GM21576 (cell line): ENCODE data around the gene TRIM14.
A peak's percentile ranks its signal among the peaks of the same experiment; 100 is the strongest.
"Not testable (repeated sequence)": the region's sequence is repeated elsewhere in the genome, so short reads cannot be mapped to it uniquely, and the experiment has no call there.

Experiments used
- ATAC-seq: cut with Tn5 transposase; IDR thresholded peaks from one replicate; pipeline ENCODE4 v1.9.1; 2021; ENCODE audit warnings: mild to moderate bottlenecking, moderate library complexity; ENCODE audit not compliant: unreplicated experiment

The TRIM14 gene

DNA sequence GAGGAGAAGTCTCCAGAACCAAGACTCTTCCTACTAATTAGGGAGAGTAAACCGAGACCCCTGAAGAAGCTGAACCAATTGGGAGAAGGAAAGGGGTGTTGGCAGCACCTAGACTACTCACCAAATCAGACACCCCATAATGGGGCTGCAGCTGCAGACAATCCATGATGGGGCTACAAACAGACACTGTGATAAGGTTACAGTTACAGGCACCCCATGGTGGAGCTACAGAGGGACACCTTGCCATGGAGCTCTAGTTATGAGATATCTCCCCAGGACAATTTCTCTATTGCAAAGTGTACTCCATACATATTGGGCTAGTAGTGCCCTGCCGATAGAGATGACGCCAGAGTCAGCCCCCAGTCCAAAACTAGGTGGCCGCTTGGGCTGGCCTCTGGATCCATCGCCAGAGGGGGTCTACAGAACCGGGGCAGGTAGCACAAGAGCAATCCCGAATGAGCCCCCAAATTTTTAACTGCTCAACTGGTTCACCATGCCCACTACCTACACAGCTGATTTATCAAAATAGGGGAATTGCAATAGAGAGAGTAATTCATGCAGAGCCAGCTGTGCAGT lies 64.6 kb downstream of the TRIM14 start:
- no peak for ATAC-seq

DNA sequence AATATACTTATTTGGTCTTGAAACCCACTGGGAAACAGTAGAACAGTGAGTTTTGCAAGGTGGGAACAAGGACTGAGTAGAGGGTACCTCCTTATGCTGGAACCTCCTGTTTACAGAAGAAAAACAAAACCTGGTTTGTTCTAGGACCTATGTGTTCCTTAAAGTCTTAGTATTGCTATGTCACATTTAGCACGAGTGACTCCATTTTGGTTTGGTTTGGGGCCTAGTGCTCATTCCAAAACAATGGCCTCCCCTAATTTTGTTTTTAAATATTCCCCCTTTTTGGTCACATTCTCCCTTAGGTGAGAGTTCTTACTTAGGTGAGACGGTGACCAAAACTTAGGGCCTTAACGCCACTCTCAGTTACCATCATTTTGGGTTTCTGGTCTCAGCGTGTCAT lies 68.7 kb downstream of the TRIM14 start:
- no peak for ATAC-seq

DNA sequence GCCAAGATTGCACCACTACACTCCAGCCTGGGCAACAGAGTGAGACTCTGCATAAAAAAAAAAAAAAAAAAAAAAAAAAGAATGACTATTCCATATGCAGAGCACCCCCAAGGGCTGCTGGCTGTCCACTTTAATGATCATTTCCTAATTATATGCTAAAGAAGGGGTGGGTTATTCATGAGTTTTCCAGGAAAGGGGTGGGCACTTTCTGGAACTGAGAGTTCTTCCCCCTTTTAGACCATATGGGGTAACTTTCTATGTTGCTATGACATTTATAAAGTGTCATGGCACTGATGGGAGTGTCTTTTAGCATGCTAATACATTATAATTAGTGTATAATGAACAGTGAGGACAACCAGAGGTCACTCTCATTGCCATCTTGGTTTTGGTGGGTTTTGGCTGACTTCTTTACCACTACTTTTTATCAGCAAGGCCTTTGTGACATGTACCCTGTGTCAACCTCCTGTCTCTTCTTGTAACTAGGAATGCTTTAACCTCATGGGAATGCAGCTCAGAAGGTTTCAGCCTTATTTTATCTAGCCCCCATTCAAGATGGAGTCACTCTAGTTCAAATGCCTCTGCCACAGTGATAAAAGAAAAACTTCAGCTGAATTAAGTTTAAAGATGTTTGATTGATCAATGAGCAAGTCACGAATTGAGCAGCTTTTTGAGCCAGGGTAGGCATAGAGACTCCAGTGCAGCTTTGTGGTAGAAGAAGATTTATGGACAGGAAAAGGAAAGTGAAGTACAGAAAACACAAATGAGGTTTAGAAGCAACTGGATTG lies 69.5 kb downstream of the TRIM14 start:
- no peak for ATAC-seq

DNA sequence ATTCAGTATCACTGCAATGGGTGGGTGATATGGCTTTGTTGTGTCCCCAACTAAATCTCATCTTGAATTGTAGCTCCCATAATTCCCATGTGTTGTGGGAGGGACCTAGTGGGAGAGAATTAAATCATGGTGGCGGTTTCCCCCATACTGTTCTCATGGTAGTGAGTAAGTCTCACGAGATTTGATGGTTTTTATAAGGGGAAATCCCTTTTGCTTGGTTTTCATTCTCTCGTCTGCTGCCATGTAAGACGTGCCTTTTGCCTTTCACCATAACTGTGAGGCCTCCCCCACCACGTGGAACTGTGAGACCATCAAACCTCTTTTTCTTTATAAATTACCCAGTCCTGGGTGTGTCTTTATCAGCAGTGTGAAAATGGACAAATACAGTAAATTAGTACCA lies 72.0 kb downstream of the TRIM14 start:
- ATAC-seq, result no peak

DNA sequence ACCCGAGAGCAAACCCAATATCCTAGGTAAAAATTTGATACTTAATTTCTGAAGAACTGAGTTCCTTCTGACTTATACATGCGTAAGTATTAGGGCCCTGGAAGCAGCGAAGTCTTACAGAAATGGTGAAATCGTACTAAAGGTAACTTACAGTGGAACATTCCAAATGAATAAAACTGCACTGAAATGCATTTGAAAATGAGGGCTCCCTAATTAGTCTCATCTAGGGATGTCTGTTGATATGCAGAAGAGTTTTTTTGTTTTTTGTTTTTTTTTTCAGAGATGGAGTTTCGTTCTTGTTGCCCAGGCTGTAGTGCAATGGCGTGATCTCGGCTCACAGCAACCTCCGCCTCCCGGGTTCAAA lies 72.9 kb downstream of the TRIM14 start:
- no peak for ATAC-seq

DNA sequence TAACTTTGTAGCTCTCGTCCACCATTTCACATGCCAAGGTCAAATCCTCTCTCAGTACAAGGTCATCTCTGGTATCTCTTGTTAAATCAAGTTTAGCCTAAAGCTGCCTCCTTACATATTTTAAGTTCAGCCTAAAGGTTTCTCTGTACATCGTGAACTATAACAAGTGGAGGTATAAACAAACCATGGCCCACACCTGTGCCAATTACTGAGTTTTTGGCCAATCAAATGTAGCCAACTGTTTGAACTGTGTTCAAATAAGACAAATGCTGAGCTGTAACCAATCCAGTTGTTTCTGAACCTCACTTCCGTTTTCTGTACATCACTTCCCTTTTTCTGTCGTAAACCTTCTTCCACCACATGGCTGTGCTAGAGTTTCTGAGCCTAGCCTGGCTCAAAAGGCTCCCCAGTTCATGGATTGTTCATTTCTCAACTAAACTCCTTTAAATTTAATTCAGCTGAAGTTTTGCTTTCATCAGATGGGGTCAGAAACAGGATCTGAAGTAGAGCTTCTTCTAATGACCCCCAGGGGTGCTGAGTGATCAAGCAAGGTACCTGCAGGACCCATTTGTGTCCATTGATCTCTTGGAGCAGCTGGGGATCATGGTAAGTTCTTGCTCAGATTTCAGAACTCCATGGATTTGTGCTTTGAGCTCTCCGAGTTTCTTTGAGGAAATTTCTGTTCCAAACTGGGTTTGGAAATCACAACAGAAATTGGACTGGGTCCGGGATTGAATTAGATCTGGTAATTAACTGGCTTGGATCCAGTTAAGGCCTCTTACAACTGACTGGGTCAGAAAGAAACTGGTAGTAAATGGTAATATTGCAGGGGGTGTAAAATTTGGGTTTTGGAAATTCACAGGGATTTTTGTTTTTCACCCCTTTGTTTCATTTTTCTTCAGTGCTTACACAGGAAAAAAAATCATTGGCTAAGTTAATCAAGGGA lies 73.5 kb downstream of the TRIM14 start:
- peak; percentile 80 for ATAC-seq

DNA sequence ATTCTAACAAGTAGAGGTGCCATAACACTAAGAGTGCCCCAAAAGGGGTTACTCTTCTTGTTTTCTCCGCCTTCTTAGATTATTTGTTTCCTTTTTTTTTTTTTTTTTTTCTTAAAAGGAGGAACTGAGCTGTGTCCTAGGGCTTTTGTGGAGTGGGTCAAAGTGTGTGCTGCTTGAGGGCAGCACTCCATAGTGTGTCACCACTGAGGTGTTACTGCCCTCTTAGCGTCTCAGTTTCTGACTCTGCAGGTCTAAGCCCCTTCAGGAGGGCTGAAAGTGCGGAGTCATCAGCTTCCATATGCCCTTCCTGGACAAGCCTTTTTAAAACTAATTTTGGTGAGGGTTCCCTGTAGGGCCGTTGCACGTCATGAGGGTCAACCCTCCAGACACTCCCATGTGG lies 75.1 kb downstream of the TRIM14 start:
- ATAC-seq, result no peak

DNA sequence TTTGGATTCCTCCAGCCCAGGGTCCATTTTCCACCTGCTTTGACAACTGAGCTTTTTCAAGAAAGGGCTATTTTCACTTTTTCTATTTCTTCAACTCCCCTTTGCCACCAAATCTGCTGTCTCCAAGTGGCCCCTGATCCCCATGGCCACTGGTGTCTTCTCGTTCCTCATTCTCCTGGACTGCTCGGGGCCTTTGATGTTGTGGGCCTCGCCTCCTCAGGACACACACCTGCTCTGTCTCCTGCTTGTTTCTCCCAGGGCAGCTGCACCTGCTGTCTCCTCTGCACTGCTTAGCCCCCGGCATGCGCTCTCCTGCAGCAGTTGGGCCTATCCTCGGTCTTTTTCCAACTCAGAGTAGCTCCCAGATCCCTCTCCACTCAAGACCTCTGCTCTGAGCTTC lies 78.8 kb downstream of the TRIM14 start:
- no peak for ATAC-seq

DNA sequence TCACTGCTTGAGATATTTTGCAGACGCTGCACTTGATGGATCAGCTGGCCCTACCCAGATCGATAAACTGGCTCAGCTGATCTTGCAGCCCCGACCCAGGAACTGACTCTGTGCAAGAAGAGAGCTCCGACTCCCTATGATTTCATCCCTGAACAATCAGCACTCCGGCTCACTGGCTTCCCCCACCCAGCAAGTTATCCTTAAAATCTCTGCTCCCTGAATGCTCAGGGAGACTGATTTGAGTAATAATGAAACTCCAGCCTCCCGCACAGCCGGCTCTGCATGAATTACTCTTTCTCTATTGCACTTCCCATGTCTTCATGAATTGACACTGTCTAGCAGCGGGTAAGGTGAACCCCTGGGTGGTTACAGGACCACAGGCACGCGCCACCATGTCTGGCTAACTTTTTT lies 79.4 kb downstream of the TRIM14 start:
- ATAC-seq, result peak; percentile 38

DNA sequence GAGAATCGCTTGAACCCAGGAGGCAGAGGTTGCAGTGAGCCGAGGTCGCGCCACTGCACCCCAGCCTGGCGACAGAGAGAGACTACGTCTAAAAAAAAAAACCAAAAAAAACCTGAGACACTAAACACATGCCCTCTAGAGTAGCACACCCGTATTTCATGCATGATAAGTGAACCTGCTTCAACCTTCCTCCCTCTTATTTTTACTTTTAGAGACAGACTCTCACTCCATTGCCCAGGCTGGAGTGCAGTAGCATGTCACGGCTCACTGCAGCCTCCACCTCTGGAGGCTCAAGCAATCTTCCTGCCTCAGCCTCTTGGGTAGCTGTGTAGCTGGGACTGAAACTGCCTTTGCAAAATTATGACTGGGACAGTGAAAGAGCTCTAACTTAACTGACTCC lies 80.1 kb downstream of the TRIM14 start:
- peak; percentile 48 for ATAC-seq

DNA sequence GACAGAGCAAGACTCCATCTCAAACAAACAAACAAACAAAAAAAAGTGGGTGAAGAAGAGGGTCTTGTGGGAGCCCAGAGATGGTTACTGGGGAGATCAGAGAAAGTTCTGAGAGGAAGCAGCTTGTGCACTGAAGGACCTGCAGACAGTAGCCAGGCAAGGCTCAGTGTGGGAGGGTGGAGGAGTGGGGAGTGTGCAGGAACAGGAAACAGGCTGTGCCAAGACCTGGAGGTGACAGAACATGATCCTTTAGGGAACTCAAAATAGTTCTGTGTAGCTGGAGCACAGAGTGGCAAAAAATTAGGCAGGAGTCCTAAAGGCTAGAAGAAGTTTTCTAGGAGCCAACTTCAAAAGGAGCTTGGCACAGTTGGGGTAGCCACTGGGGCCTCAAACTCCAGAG lies 81.7 kb downstream of the TRIM14 start:
- no peak for ATAC-seq

DNA sequence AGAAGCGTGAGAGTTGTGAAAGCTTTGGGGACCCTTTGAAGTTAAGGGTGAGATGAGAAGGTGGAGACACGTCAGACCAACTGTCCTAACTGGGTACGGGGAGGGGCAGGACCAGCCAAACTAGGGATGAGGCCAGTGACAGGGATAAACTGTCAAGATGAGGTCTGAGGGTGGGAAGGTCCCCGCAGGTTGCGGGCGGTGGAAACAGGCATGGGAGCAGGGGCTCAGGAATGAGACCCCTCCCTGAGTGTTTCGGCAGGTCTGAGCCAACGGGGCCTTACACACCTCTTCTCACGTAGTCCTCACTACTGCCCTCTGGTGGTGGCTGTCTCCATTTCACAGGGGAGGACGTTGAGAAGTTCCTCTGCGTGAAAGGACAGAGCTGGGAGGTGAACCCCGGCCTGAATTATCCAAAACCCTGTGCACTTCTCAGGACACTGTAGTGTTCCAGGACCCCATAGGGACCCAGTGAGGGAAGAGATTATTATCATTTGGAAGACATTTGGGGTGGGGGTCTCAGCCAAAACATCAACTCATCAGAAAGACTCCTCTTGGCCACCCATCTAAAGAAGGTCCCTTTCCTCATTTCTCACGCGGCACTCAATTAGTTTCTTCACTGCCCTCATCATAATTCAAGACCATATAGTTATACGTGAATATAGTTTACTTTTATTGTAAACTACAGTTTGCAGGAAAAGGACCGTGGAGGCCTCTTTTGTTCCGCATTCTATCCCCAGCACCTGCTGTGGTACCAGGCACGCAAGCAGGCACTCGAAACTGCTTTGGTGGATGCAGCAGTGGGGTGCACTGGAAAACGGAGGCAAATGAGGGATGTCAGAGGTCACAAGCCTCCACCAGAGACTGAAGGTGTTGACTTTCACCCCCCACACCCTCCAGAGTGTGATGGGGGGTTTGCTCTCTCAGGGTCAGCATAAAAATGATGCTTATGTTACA lies 84.2 kb downstream of the TRIM14 start:
- peak; percentile 37 for ATAC-seq

DNA sequence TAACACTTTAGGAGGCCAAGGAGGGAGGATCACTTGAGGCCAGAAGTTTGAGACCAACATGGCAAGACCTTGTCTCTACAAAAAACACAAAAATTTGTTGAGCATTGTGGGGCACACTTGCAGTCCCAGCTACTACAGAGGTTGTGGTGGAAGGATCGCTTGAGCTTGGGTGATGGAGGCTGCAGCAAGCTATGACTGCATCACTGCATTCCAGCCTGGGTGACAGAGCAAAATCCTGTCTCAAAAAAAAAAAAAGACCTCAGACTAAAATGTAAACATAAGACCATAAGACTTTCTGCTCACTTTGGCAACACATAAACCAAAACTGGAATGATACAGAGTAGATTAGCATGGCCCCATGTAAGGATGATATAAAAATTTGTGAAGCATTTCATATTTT lies 87.1 kb downstream of the TRIM14 start:
- ATAC-seq, result no peak

DNA sequence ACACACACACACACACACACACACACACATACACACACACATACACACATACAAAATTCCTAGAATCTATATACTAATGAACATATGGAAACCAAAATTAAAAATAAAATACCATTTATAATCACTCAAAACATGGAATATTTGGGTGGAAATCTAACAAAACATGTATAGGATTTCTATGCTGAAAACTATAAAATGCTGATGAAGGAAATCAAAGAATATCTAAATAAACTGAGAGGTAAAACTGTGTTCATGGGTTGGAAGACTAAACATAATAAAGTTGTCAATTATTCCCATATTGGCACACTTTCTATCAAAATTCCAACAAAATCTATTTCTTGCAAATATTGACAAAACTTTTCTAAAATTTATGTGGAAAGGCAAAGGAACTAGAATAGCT lies 87.9 kb downstream of the TRIM14 start:
- ATAC-seq, result no peak

DNA sequence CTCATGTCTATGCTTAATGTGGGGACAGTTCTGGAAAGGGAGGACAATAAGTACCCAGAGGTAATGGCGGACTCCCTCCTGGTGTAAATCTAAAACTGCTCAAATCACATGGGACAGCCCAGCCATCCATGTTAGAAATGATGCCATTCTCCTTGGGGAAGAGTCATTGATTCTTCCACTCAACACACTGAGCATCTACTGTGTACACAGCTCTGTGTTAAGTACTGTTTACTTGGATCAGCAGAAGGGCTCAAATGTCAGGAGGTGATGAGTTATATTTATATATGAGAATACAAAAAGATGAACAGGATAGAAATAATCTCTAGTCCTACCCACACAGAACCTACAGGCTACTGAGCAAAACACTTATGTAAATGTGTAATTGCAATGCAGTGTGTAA lies 94.3 kb downstream of the TRIM14 start:
- ATAC-seq, result no peak

DNA sequence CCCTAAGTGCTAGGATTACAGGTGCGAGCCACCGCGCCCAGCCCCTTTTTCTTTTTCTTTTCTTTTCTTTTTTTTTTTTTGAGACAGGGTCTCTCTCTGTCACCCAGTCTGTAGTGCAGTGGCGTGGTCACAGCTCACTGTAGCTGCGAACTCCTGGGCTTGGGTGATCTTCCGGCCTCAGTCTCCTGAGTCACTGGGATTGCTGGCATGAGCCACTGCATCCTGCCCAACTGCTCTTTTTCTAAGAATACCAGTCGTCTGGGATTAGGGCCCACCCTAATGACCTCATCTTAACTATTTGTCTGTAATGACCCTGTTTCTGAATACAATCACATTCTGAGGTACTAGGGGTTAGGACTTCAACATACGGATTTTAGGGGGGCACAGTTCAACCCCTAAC lies 96.6 kb downstream of the TRIM14 start:
- ATAC-seq, result no peak

DNA sequence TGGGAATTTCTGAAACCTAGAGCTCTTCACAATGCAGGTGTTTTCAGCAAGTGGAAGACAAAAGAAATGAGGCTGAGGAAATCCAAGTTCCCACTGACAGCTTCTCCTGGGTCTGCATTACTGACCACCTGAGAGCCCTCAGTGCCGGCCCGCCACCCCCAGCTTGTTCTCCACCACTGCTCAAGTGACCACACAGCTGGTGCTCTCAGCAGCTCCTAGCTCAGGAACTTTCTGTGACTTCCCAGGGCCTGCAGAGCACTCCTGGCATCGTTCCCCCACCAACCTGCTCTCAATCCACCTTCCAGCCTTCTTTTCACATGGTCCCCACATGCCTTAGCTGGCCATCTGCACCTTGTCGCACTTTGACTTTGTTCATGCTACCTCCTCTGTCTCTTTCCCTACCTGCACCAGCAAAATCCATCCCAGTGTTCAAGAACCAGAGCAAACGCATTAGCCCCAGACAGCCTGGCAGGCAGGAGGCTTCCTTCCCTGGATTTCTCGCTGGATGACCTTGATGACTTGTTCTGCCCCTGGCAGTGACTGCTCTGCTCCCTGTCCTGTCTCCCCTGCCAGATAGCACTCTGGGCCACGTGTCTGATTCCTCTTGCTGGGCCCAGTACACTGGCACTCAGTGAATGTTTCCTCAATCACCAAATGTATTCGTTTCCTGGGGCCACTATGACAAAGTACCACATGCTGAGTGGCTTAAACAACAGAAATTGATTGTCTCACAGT lies 97.5 kb downstream of the TRIM14 start:
- ATAC-seq, result no peak

DNA sequence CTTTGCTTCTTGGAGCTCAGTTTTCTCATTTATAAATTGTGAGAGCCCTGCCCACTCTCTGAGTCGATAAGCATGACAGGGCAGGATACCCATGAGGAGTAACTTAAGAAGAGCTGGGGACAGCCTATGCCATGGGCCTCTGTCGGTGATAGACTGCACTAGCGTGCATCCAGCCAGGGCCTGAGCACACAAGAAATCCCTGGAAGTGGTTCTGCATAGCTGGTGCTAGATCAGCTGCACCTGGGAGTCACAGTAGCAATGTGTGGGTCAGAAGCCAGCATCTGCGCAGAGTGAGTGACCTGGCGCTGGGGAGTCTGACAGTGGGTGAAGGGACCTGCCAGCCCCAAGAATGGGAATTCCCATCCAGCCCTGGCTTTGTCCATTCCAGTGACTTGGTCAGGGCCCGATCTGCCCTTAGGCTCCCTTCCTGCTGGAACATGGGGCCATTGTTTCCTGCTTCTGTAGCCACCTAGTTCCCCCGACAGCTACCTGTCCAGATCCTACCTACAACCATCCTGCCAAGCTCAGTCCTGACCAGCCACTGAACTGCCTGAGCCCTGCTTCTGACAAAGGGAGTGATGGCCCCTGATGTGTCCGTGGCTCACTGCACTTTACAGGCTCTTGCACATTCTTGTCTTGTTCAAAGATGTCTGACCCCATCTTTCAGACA lies 98.4 kb downstream of the TRIM14 start:
- no peak for ATAC-seq

DNA sequence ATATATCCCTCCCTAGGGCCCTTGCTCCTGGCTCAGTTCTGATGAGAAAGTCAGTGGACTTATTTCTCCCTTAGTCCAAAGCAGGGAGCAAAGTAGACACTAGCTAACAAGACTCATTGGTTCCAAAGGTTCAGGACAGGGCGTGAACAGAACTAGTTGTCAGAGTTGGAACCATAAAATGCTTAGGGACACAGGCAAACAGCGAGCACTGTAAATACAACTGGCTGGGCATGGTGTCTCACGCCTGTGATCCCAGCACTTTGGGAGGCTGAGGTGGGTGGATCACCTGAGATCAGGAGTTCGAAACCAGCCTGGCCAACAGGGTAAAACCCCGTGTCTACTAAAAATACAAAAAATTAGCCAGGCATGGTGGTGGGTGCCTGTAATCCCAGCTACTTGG lies 99.2 kb downstream of the TRIM14 start:
- ATAC-seq, result not testable (repeated sequence)
